PC-3 (cell line): ENCODE measurements around the gene MROH2A. TPM values are rescaled to one million over a fixed set of nuclear protein-coding genes. Genes with fewer than 3 reads are reported as not detected.
"Not testable (repeated sequence)": the region's sequence is repeated elsewhere in the genome, so short reads cannot be mapped to it uniquely, and the experiment has no call there.

ENCODE experiments used
- ATAC-seq: fragments of 200-7000 bp; cut with Tn5 transposase; 2 replicates; pipeline ENCODE4 v1.9.1; 2020; ENCODE audit warnings: mild to moderate bottlenecking, moderate library complexity
- BruUV-seq: library from RNA; stranded (reverse); fragments of 400-500 nt; replicated peaks from 2 replicates; lab custom pipeline; 2021; lab: Mats Ljungman, UMichigan
- CTCF ChIA-PET: fragments of 300-600 bp; sonication (Branson Sonifier 250); formaldehyde crosslinking; loops from one replicate; lab custom pipeline; 2022; ENCODE audit warnings: antibody characterized with exemption; lab: Charles Lee
- POLR2A ChIA-PET: fragments of 300-600 bp; sonication (Branson Sonifier 250); formaldehyde crosslinking; loops from one replicate; lab custom pipeline; 2022; ENCODE audit warnings: antibody characterized with exemption; ENCODE audit not compliant: unreplicated experiment; lab: Charles Lee
- DNase-seq: peaks from one replicate; pipeline ENCODE4 v3.0.0-alpha.2; 2015
- H2AFZ ChIP-seq: fragments of 300-600 bp; sonication (generic); 2 replicates; pipeline ENCODE4 v1.6.0; 2016; ENCODE audit warnings: antibody characterized with exemption, low read length
- H3F3A ChIP-seq: fragments of 300-600 bp; sonication (generic); one replicate; pipeline ENCODE4 v1.6.0; 2017; ENCODE audit warnings: antibody characterized with exemption, low read length, control low read depth, mild to moderate bottlenecking; ENCODE audit not compliant: unreplicated experiment
- H3K27ac ChIP-seq: fragments of 300-600 bp; sonication (generic); 2 replicates; pipeline ENCODE4 v1.5.1; 2016; ENCODE audit warnings: mild to moderate bottlenecking, low read length
- H3K27me3 ChIP-seq: fragments of 300-600 bp; sonication (generic); 2 replicates; pipeline ENCODE4 v1.6.1; 2016; ENCODE audit warnings: low read length, mixed read lengths
- H3K36me3 ChIP-seq: fragments of 300-600 bp; sonication (generic); 2 replicates; pipeline ENCODE4 v1.6.1; 2016; ENCODE audit warnings: low read depth, mixed run types, low read length, mixed read lengths
- H3K4me1 ChIP-seq: fragments of 300-600 bp; sonication (generic); 2 replicates; pipeline ENCODE4 v1.5.1; 2016; ENCODE audit warnings: low read length; ENCODE audit not compliant: insufficient read depth
- H3K4me2 ChIP-seq: fragments of 300-600 bp; sonication (generic); 2 replicates; pipeline ENCODE4 v1.6.0; 2016; ENCODE audit warnings: low read length
- H3K4me3 ChIP-seq: fragments of 300-600 bp; sonication (generic); 2 replicates; pipeline ENCODE4 v1.5.1; 2016; ENCODE audit warnings: mild to moderate bottlenecking, low read length, mixed read lengths
- H3K79me2 ChIP-seq: fragments of 300-600 bp; sonication (generic); 2 replicates; pipeline ENCODE4 v1.6.1; 2017; ENCODE audit warnings: low read length, mixed read lengths
- H3K9ac ChIP-seq: fragments of 300-600 bp; sonication (generic); 2 replicates; pipeline ENCODE4 v1.6.0; 2016; ENCODE audit warnings: mild to moderate bottlenecking, low read length
- H3K9me2 ChIP-seq: fragments of 300-600 bp; sonication (generic); replicated peaks from 2 replicates; pipeline ENCODE4 v1.6.1; 2016; ENCODE audit warnings: mixed run types, low read length, mixed read lengths
- H3K9me3 ChIP-seq: fragments of 300-600 bp; sonication (generic); 2 replicates; pipeline ENCODE4 v1.6.1; 2016; ENCODE audit warnings: low read length, mixed read lengths
- H4K20me1 ChIP-seq: fragments of 300-600 bp; sonication (generic); 2 replicates; pipeline ENCODE4 v1.6.1; 2016; ENCODE audit warnings: low read length, mixed read lengths
- CTCF ChIP-seq: fragments of 300-600 bp; sonication (generic); conservative IDR thresholded peaks from 2 replicates; pipeline ENCODE4 v1.5.1; 2017; ENCODE audit warnings: antibody characterized with exemption, low read depth, mild to moderate bottlenecking, low read length
- EZH2 ChIP-seq: fragments of 300-600 bp; sonication (generic); IDR thresholded peaks from one replicate; pipeline ENCODE4 v1.6.1; 2017; ENCODE audit warnings: antibody characterized with exemption, mild to moderate bottlenecking, low read length; ENCODE audit not compliant: unreplicated experiment
- EZH2phosphoT487 ChIP-seq: fragments of 300-600 bp; sonication (generic); IDR thresholded peaks from 2 replicates; pipeline ENCODE4 v1.6.1; 2018; ENCODE audit warnings: mild to moderate bottlenecking, antibody characterized with exemption, low read length, borderline replicate concordance
- intact Hi-C: fragments of 100-400 bp; cut with micrococcal nuclease; formaldehyde crosslinking; loops from 2 replicates; pipeline ENCODE4 v1.9.0; 2023
- total RNA-seq: library from RNA; depleted of rRNA; stranded (reverse); fragments of >200 nt; gene quantifications from 2 replicates; pipeline ENCODE4 v1.2.3, GENCODE V29; 2014

MROH2A gene
- total RNA-seq, 1 experiment from 2014 or later: not detected

GRCh38 chr2:233740870-233741269 is 37.3 kb upstream of the MROH2A start:
- intact Hi-C loops: no loop called here
- ChIA-PET POLR2A (interaction anchor here (0.5 kb wide), 1 partner anchor 267 kb away, joined by 4 read pairs; no protein-coding TSS in a partner anchor), CTCF (no interaction called here)
- BruUV-seq: no TSS peak
- Histone ChIP-seq H3K9me2 (no peaks in the 10 kb centered on the region), H3K36me3 (no peaks in the 10 kb centered on the region), H2AFZ (no peak overlapping the region), H3K79me2 (no peaks in the 10 kb centered on the region), H3K4me1 (no peaks in the 10 kb centered on the region), H3K9ac (no peak overlapping the region), H3K4me2 (no peak overlapping the region), H3K4me3 (no peak overlapping the region), H3F3A (no peaks in the 10 kb centered on the region), H3K27ac (no peak overlapping the region), H3K9me3 (no peaks in the 10 kb centered on the region), H4K20me1 (no peaks in the 10 kb centered on the region), H3K27me3 (no peaks in the 10 kb centered on the region)
- no peak for ATAC-seq
- DNase-seq: no peak
- TF ChIP-seq CTCF (no peak), EZH2 (no peak), EZH2phosphoT487 (no peak)

- no peak for ATAC-seq
- Histone ChIP-seq H3K9ac (no peak overlapping the region), H3K27me3 (no peaks in the 10 kb centered on the region), H3K4me2 (no peak overlapping the region), H3K4me1 (no peaks in the 10 kb centered on the region), H3K9me3 (no peaks in the 10 kb centered on the region), H3K27ac (no peak overlapping the region), H3K9me2 (no peaks in the 10 kb centered on the region), H3F3A (no peaks in the 10 kb centered on the region), H3K36me3 (no peaks in the 10 kb centered on the region), H2AFZ (no peak overlapping the region), H3K79me2 (no peaks in the 10 kb centered on the region), H3K4me3 (no peak overlapping the region), H4K20me1 (no peaks in the 10 kb centered on the region)
- CTCF ChIA-PET: no interaction called here
- POLR2A ChIA-PET: no interaction called here
- no peak for DNase-seq
- BruUV-seq: no TSS peak
- TF ChIP-seq CTCF (no peak), EZH2 (no peak)
- intact Hi-C loops: no loop called here
Measured at GRCh38 chr2:233743464-233744259, 34.5 kb upstream of the MROH2A start.

GRCh38 chr2:233745073-233745755 is 32.9 kb upstream of the MROH2A start:
- no peaks in the 10 kb centered on the region for H3K79me2 ChIP-seq
- intact Hi-C loops: no loop called here
- TF ChIP-seq CTCF (no peak), EZH2 (no peak), EZH2phosphoT487 (no peak)
- no peak overlapping the region for H3K9ac ChIP-seq
- H3F3A ChIP-seq: no peaks in the 10 kb centered on the region
- H2AFZ ChIP-seq: no peak overlapping the region
- H4K20me1 ChIP-seq: no peaks in the 10 kb centered on the region
- H3K4me3 ChIP-seq: no peak overlapping the region
- DNase-seq (no peak), ATAC-seq (no peak)
- H3K27ac ChIP-seq: no peak overlapping the region
- no peaks in the 10 kb centered on the region for H3K9me3 ChIP-seq
- no TSS peak for BruUV-seq
- CTCF ChIA-PET: no interaction called here
- POLR2A ChIA-PET: no interaction called here
- H3K27me3 ChIP-seq: no peaks in the 10 kb centered on the region
- no peaks in the 10 kb centered on the region for H3K4me1 ChIP-seq
- H3K36me3 ChIP-seq: no peaks in the 10 kb centered on the region
- no peak overlapping the region for H3K4me2 ChIP-seq
- no peaks in the 10 kb centered on the region for H3K9me2 ChIP-seq

GRCh38 chr2:233745838-233746237 is 32.3 kb upstream of the MROH2A start:
- CTCF ChIA-PET, H4K20me1 ChIP-seq, ATAC-seq, H3K9me3 ChIP-seq, H3K36me3 ChIP-seq, H2AFZ ChIP-seq, H3F3A ChIP-seq, H3K27ac ChIP-seq, intact Hi-C loops, POLR2A ChIA-PET, H3K4me2 ChIP-seq, H3K27me3 ChIP-seq, H3K79me2 ChIP-seq, DNase-seq, BruUV-seq, H3K9me2 ChIP-seq, H3K9ac ChIP-seq, H3K4me3 ChIP-seq, H3K4me1 ChIP-seq: not testable (repeated sequence)
